ENCODE measurements around the gene SF3B1. TPM values are rescaled to one million over a fixed set of nuclear protein-coding genes. Genes with fewer than 3 reads are reported as not detected.
"Not testable (repeated sequence)": the region's sequence is repeated elsewhere in the genome, so short reads cannot be mapped to it uniquely, and the experiment has no call there.

SF3B1 gene
- total and polyA plus RNA-seq, 2 of the 13 experiments (the other 11 are each of a cell fraction or from before 2014, with no cell fraction given): 387 to 750 TPM

DNA sequence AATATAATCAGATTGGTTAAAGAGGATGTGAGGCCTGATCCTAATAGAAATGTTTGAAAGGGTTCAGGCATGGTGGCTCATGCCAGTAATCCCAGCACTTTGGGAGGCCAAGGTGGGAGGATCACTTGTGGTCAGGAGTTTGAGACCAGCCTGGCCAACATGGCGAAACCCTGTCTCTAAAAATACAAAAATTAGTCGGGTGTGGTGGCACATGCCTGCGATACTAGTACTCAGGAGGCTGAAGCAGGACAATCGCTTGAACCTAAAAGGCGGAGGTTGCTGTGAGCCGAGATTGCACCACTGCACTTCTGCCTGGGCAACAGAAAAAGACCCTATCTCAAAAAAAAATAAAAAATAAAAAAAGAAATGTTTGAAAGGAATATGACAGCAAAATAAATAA is 2.3 kb downstream of the SF3B1 start:
- H3K27ac ChIP-seq (ENCODE audit: extremely low read length, insufficient read depth, low read length); CTCF ChIA-PET (ENCODE audit: low intra/inter-chr PET ratio, low total read pairs); in situ Hi-C loops (cut with HindIII; ENCODE audit: extremely low pct_ligation_motif_present, low pct_unique_long_range_greater_than_20kb); H3K9me3 ChIP-seq (ENCODE audit: low read length); H2AFZ ChIP-seq (ENCODE audit: low read length); ATAC-seq; BruUV-seq (replicated peaks); DNase-seq (ENCODE audit: low spot score); intact Hi-C loops (cut with micrococcal nuclease; ENCODE audit: unreplicated experiment); FAIRE-seq; H3K27me3 ChIP-seq (ENCODE audit: control insufficient read depth in 1 of 2, insufficient read depth in 2 of 2, low read length in 2 of 2): not testable (repeated sequence)
- H3K4me1 ChIP-seq (ENCODE audit: insufficient read depth, low read length): peaks cover 75% of the 10 kb centered on the region
- H3K4me3 ChIP-seq (replicated peaks in 1 of 3; ENCODE audit: insufficient read depth in 1 of 3, low read depth in 2 of 3, low read length in 3 of 3): peak overlapping the region; percentile 86 to 99 (median 99); a peak in 5 of 6 replicates
- H3K4me2 ChIP-seq (ENCODE audit: low read depth, low read length): peak overlapping the region; percentile 98
- 59% methylated on average over 6 of the region's 6 CpGs for WGBS (ENCODE audit: low lambda C conversion rate)
- TF ChIP-seq ZMYM3 (CRISPR knock-in tag; IDR thresholded peaks at IDR 0.05) (0 out of 2 replicates have a peak, but pooled peaks have one; percentile 26), GZF1 (CRISPR knock-in tag; IDR thresholded peaks at IDR 0.05) (peak; percentile 26; the same call in 1 of the 2 replicates), ERF (CRISPR knock-in tag; IDR thresholded peaks at IDR 0.05) (0 out of 2 replicates have a peak, but pooled peaks have one; percentile 9), KDM3A (CRISPR knock-in tag; IDR thresholded peaks at IDR 0.05; ENCODE audit: low read depth) (0 out of 2 replicates have a peak, but pooled peaks have one; percentile 5)
- TF ChIP-seq, protein P1, sequence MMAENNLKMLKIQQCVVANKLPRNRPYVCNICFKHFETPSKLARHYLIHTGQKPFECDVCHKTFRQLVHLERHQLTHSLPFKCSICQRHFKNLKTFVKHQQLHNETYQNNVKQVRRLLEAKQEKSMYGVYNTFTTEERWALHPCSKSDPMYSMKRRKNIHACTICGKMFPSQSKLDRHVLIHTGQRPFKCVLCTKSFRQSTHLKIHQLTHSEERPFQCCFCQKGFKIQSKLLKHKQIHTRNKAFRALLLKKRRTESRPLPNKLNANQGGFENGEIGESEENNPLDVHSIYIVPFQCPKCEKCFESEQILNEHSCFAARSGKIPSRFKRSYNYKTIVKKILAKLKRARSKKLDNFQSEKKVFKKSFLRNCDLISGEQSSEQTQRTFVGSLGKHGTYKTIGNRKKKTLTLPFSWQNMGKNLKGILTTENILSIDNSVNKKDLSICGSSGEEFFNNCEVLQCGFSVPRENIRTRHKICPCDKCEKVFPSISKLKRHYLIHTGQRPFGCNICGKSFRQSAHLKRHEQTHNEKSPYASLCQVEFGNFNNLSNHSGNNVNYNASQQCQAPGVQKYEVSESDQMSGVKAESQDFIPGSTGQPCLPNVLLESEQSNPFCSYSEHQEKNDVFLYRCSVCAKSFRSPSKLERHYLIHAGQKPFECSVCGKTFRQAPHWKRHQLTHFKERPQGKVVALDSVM (CRISPR knock-in tag; IDR thresholded peaks at IDR 0.05): peak; percentile 60; the same call in 1 of the 2 replicates
- peaks cover 1 to 15% of the 10 kb centered on the region in 2 experiments; a peak in 3 of 5 replicates for H3K36me3 ChIP-seq (replicated peaks in 1 of 2; ENCODE audit: control insufficient read depth in 1 of 2, insufficient read depth in 2 of 2, low read length in 2 of 2)
- H4K20me1 ChIP-seq (ENCODE audit: insufficient read depth, low read length): peaks cover 65% of the 10 kb centered on the region
- H3K79me2 ChIP-seq (ENCODE audit: insufficient read depth, low read length): peaks cover 88% of the 10 kb centered on the region
- POLR2A ChIA-PET: interaction anchor here (2.5 to 14.3 kb wide), 3 partner anchors 19 to 67 kb away, joined by 6 to 306 read pairs (median 12); partner anchors contain the start of genes COQ10B, HSPD1 and HSPE1
- H3K9ac ChIP-seq (ENCODE audit: insufficient read depth, low read depth, low read length): peak overlapping the region; percentile 100

DNA sequence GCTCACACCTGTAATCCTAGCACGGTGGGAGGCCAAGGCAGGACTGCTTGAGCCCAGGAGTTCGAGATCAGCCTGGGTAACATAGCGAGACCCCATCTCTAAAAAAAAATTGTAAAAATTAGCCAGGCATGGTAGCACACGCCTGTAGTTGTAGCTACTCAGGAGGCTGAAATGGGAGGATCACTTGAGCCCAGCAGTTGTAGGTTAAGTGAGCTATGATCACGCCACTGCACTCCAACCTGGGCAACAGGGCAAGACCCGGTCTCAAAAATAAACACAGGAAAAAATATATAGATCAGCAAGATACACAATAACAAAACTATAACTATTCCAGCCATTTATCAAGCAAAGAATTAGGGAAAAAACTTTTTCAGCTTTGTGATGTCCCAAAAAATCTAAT is 3.0 kb downstream of the SF3B1 start:
- H3K9me3 ChIP-seq (ENCODE audit: low read length): no peaks in the 10 kb centered on the region
- peaks cover 94% of the 10 kb centered on the region for H3K79me2 ChIP-seq (ENCODE audit: insufficient read depth, low read length)
- FAIRE-seq (no peak), ATAC-seq (no peak), DNase-seq (ENCODE audit: low spot score) (no peak)
- no TSS peak for BruUV-seq (replicated peaks)
- H3K36me3 ChIP-seq (replicated peaks in 1 of 2; ENCODE audit: control insufficient read depth in 1 of 2, insufficient read depth in 2 of 2, low read length in 2 of 2): peaks cover 1 to 15% of the 10 kb centered on the region in 2 experiments; a peak in 3 of 5 replicates
- intact Hi-C loops (cut with micrococcal nuclease; ENCODE audit: unreplicated experiment): no loop called here
- in situ Hi-C loops (cut with HindIII; ENCODE audit: extremely low pct_ligation_motif_present, low pct_unique_long_range_greater_than_20kb): no loop called here
- H4K20me1 ChIP-seq (ENCODE audit: insufficient read depth, low read length): peaks cover 72% of the 10 kb centered on the region
- H2AFZ ChIP-seq (ENCODE audit: low read length): no peak overlapping the region
- H3K27me3 ChIP-seq (ENCODE audit: control insufficient read depth in 1 of 2, insufficient read depth in 2 of 2, low read length in 2 of 2): peaks cover 0 to 4% of the 10 kb centered on the region in 2 experiments; a peak in 1 of 5 replicates
- H3K4me1 ChIP-seq (ENCODE audit: insufficient read depth, low read length): peaks cover 76% of the 10 kb centered on the region
- CTCF ChIA-PET (ENCODE audit: low intra/inter-chr PET ratio, low total read pairs): no interaction called here
- H3K4me2 ChIP-seq (ENCODE audit: low read depth, low read length): peak overlapping the region; percentile 98
- POLR2A ChIA-PET: interaction anchor here (2.5 to 14.3 kb wide), 3 partner anchors 20 to 68 kb away, joined by 6 to 306 read pairs (median 12); partner anchors contain the start of genes COQ10B, HSPD1 and HSPE1
- WGBS (ENCODE audit: low lambda C conversion rate): 54% methylated on average over 6 of the region's 6 CpGs
- peak overlapping the region; percentile 100; the same call in 1 of the 2 replicates for H3K9ac ChIP-seq (ENCODE audit: insufficient read depth, low read depth, low read length)
- no peak overlapping the region for H3K27ac ChIP-seq (ENCODE audit: extremely low read length, insufficient read depth, low read length)
- H3K4me3 ChIP-seq (replicated peaks in 1 of 3; ENCODE audit: insufficient read depth in 1 of 3, low read depth in 2 of 3, low read length in 3 of 3): peak overlapping the region; percentile 13 to 99 (median 86)
- TF ChIP-seq, protein P1 (CRISPR knock-in tag; IDR thresholded peaks at IDR 0.05): peak; percentile 80
- TF ChIP-seq ZFP90 (CRISPR knock-in tag; IDR thresholded peaks at IDR 0.05; ENCODE audit: borderline replicate concordance) (0 out of 2 replicates have a peak, but pooled peaks have one; percentile 40), PAWR (CRISPR knock-in tag; IDR thresholded peaks at IDR 0.05; ENCODE audit: borderline replicate concordance) (no peak), THAP11 (CRISPR knock-in tag; IDR thresholded peaks at IDR 0.05) (no peak), MBD4 (IDR thresholded peaks at IDR 0.05; ENCODE audit: borderline replicate concordance, low read length) (no peak), PRPF4 (IDR thresholded peaks at IDR 0.05; ENCODE audit: low read depth, low read length, poor library complexity, severe bottlenecking) (no peak)
- TF ChIP-seq, protein P2, sequence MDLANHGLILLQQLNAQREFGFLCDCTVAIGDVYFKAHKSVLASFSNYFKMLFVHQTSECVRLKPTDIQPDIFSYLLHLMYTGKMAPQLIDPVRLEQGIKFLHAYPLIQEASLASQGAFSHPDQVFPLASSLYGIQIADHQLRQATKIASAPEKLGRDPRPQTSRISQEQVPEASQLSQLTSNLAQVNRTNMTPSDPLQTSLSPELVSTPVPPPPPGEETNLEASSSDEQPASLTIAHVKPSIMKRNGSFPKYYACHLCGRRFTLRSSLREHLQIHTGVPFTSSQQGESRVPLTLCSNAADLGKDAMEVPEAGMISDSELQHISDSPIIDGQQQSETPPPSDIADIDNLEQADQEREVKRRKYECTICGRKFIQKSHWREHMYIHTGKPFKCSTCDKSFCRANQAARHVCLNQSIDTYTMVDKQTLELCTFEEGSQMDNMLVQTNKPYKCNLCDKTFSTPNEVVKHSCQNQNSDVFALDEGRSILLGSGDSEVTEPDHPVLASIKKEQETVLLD (CRISPR knock-in tag; IDR thresholded peaks at IDR 0.05; ENCODE audit: low read depth): no peak
